ENCODE results near the gene RTCA.

DNA sequence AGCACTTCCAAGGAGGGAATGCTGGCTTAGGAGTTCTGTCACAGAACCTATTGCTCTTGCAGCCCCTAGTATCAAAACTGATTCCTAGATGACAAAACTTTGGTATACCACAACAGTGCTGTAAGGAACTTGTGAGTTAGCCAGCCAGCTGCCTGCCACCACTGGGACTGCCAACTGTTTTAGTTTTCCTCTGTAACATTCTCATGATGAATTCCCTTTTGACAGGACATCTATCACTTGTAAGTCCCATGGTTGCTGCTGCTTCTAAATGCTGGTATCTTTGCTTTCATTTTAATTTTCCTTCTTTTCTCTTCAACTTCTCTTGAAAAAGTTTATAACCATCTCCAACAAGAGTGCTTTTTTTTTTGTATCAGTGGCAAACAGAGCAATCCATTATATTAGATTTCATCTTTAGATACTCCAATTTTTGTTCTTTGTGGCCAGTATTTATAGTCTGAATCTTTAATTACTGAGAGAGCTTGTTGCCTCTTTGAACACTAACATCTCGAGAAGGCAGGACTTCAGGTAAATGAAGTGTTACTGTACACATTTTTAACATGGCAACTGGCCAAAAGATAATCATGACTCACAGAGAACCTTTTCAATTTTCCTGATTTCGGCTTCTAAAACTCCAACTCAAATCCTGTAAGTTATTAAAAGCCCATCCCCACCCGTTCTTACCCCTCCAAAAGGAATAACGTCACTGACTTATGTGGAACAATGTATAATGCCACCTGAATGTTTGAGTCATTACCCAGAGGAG is 36.2 kb upstream of the RTCA start:
- TF ChIP-seq, protein P1, sequence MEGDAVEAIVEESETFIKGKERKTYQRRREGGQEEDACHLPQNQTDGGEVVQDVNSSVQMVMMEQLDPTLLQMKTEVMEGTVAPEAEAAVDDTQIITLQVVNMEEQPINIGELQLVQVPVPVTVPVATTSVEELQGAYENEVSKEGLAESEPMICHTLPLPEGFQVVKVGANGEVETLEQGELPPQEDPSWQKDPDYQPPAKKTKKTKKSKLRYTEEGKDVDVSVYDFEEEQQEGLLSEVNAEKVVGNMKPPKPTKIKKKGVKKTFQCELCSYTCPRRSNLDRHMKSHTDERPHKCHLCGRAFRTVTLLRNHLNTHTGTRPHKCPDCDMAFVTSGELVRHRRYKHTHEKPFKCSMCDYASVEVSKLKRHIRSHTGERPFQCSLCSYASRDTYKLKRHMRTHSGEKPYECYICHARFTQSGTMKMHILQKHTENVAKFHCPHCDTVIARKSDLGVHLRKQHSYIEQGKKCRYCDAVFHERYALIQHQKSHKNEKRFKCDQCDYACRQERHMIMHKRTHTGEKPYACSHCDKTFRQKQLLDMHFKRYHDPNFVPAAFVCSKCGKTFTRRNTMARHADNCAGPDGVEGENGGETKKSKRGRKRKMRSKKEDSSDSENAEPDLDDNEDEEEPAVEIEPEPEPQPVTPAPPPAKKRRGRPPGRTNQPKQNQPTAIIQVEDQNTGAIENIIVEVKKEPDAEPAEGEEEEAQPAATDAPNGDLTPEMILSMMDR (IDR thresholded peaks at IDR 0.05; ENCODE audit: low read depth, low read length, poor library complexity, severe bottlenecking): no peak
- TF ChIP-seq EZH2phosphoT487 (IDR thresholded peaks at IDR 0.05; ENCODE audit: borderline replicate concordance, low read length): no peak
